NCI-H526 treated with DMSO at 0.1 percent for 48 hours (cell line): ENCODE measurements around the gene PRMT3.
A peak's percentile ranks its signal among the peaks of the same experiment; 100 is the strongest.
"Not testable (repeated sequence)": the region's sequence is repeated elsewhere in the genome, so short reads cannot be mapped to it uniquely, and the experiment has no call there.

Experiments used
- DNase-seq: peaks from one replicate; lab custom pipeline; 2025; lab: John Stamatoyannopoulos, UW

PRMT3 gene

GRCh38 chr11:20374741-20375300, 12.7 kb upstream of the PRMT3 start:
- DNase-seq, result no peak

GRCh38 chr11:20376162-20376730, 11.3 kb upstream of the PRMT3 start:
- DNase-seq, result no peak

- DNase-seq, result not testable (repeated sequence)
These were observed 1.5 kb upstream of the PRMT3 start for GRCh38 chr11:20385996-20386395.

GRCh38 chr11:20388096-20389055, 860 bp downstream of the PRMT3 start:
- DNase-seq, result peak; percentile 50

- peak; percentile 49 for DNase-seq
These were observed 9.8 kb downstream of the PRMT3 start for GRCh38 chr11:20397281-20397680.

GRCh38 chr11:20399498-20399897, 12.0 kb downstream of the PRMT3 start:
- DNase-seq, result no peak

- no peak for DNase-seq
These were observed 15.5 kb downstream of the PRMT3 start for GRCh38 chr11:20403059-20403458.

- no peak for DNase-seq
These were observed 19.0 kb downstream of the PRMT3 start for GRCh38 chr11:20406484-20406883.

- no peak for DNase-seq
These were observed 19.8 kb downstream of the PRMT3 start for GRCh38 chr11:20407344-20407743.

- no peak for DNase-seq
These were observed 27.9 kb downstream of the PRMT3 start for GRCh38 chr11:20415432-20415831.

- no peak for DNase-seq
These were observed 30.3 kb downstream of the PRMT3 start for GRCh38 chr11:20417771-20418170.

GRCh38 chr11:20421946-20422345, 34.4 kb downstream of the PRMT3 start:
- DNase-seq, result no peak

GRCh38 chr11:20429216-20429615, 41.7 kb downstream of the PRMT3 start:
- no peak for DNase-seq

- DNase-seq, result no peak
These were observed 51.1 kb downstream of the PRMT3 start for GRCh38 chr11:20438637-20439036.

- no peak for DNase-seq
These were observed 56.1 kb downstream of the PRMT3 start for GRCh38 chr11:20443596-20443995.

- no peak for DNase-seq
These were observed 57.0 kb downstream of the PRMT3 start for GRCh38 chr11:20444535-20444934.

GRCh38 chr11:20448834-20449233, 61.3 kb downstream of the PRMT3 start:
- no peak for DNase-seq

GRCh38 chr11:20450829-20451228, 63.3 kb downstream of the PRMT3 start:
- DNase-seq, result no peak

GRCh38 chr11:20451568-20451967, 64.1 kb downstream of the PRMT3 start:
- no peak for DNase-seq

- no peak for DNase-seq
These were observed 65.1 kb downstream of the PRMT3 start for GRCh38 chr11:20452585-20452984.

- DNase-seq, result no peak
These were observed 66.3 kb downstream of the PRMT3 start for GRCh38 chr11:20453657-20454316.

GRCh38 chr11:20457001-20457799, 69.7 kb downstream of the PRMT3 start:
- no peak for DNase-seq
